OCI-LY1 (cell line): Measurements from ENCODE around the gene TSR3.

Source experiments
- EZH2 ChIP-seq: fragments of 200-600 bp; sonication (generic), shearing (Covaris generic); IDR thresholded peaks from 2 replicates; pipeline ENCODE4 v1.8.0; 2017; ENCODE audit warnings: borderline replicate concordance, mixed run types, mild to moderate bottlenecking, antibody characterized with exemption, low read length, moderate library complexity, mixed read lengths
- TF ChIP-seq, protein P1 (sequence below): fragments of 200-600 bp; sonication (generic), shearing (Covaris generic); IDR thresholded peaks from 2 replicates; pipeline ENCODE4 v1.5.1; 2017; ENCODE audit warnings: mild to moderate bottlenecking, antibody characterized with exemption, low read length, moderate library complexity, mixed read lengths

DNA sequence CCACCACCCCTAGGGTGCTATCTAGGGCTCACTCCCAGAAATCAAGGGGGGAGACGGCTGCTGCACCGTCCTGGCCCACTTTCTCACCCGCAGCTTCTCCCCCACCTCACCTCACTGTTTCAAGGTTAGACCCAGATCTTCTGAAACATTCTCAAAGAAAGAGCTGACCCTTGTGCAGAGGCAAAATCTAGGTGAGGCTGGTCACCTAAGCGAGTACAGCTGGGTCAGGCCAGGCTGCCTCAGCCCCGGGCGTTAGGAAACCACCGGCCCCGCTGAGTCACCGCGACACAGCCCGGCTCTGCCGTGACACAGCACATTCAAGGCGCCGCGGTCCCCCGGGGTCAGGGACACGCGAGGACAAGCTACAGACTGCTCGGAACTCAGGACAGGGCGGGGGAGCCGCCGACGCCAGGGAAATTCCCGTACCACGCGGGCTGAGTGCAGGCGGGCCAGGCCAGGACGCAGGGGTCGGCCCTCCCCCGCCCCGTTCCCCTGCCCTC lies 27.2 kb upstream of the TSR3 start:
- TF ChIP-seq, protein P1, sequence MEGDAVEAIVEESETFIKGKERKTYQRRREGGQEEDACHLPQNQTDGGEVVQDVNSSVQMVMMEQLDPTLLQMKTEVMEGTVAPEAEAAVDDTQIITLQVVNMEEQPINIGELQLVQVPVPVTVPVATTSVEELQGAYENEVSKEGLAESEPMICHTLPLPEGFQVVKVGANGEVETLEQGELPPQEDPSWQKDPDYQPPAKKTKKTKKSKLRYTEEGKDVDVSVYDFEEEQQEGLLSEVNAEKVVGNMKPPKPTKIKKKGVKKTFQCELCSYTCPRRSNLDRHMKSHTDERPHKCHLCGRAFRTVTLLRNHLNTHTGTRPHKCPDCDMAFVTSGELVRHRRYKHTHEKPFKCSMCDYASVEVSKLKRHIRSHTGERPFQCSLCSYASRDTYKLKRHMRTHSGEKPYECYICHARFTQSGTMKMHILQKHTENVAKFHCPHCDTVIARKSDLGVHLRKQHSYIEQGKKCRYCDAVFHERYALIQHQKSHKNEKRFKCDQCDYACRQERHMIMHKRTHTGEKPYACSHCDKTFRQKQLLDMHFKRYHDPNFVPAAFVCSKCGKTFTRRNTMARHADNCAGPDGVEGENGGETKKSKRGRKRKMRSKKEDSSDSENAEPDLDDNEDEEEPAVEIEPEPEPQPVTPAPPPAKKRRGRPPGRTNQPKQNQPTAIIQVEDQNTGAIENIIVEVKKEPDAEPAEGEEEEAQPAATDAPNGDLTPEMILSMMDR = no peak
- TF ChIP-seq EZH2 = no peak
